Ishikawa (cell line): Measurements from ENCODE around the gene SORCS3.

Experiments
- CEBPB ChIP-seq: IDR thresholded peaks from 2 replicates; pipeline ENCODE4 v1.6.1; 2012
- CREB1 ChIP-seq: IDR thresholded peaks from 2 replicates; pipeline ENCODE4 v1.6.1; 2012; ENCODE audit warnings: low read depth
- EGR1 ChIP-seq: IDR thresholded peaks from 2 replicates; pipeline ENCODE4 v1.6.1; 2012
- EP300 ChIP-seq: IDR thresholded peaks from 2 replicates; pipeline ENCODE4 v1.6.1; 2012; ENCODE audit warnings: borderline replicate concordance
- FOXM1 ChIP-seq: IDR thresholded peaks from 2 replicates; pipeline ENCODE4 v1.6.1; 2012; ENCODE audit warnings: low read depth, borderline replicate concordance
- MAX ChIP-seq: IDR thresholded peaks from 2 replicates; pipeline ENCODE4 v1.6.1; 2012
- NFIC ChIP-seq: IDR thresholded peaks from 2 replicates; pipeline ENCODE4 v1.6.1; 2012
- RAD21 ChIP-seq: IDR thresholded peaks from 2 replicates; pipeline ENCODE4 v1.6.1; 2012; ENCODE audit warnings: low read depth
- REST ChIP-seq: IDR thresholded peaks from 2 replicates; pipeline ENCODE4 v1.6.1; 2012; ENCODE audit warnings: low read depth, mild to moderate bottlenecking
- TAF1 ChIP-seq: IDR thresholded peaks from 2 replicates; pipeline ENCODE4 v1.6.1; 2012; ENCODE audit warnings: low read depth, mild to moderate bottlenecking
- TCF12 ChIP-seq: IDR thresholded peaks from 2 replicates; pipeline ENCODE4 v1.6.1; 2012; ENCODE audit warnings: low read depth
- YY1 ChIP-seq: IDR thresholded peaks from 2 replicates; pipeline ENCODE4 v1.6.1; 2012; ENCODE audit warnings: low read depth

- TF ChIP-seq EGR1 (no peak), EP300 (no peak), CEBPB (no peak), YY1 (no peak), RAD21 (no peak), CREB1 (no peak), TCF12 (no peak), FOXM1 (no peak), REST (no peak), NFIC (no peak), MAX (no peak), TAF1 (no peak)
Measured at GRCh38 chr10:104734433-104734832, 93.3 kb downstream of the SORCS3 start.
